Measurements from ENCODE around the gene C12orf56.
"Not testable (repeated sequence)": the region's sequence is repeated elsewhere in the genome, so short reads cannot be mapped to it uniquely, and the experiment has no call there.

The C12orf56 gene

DNA sequence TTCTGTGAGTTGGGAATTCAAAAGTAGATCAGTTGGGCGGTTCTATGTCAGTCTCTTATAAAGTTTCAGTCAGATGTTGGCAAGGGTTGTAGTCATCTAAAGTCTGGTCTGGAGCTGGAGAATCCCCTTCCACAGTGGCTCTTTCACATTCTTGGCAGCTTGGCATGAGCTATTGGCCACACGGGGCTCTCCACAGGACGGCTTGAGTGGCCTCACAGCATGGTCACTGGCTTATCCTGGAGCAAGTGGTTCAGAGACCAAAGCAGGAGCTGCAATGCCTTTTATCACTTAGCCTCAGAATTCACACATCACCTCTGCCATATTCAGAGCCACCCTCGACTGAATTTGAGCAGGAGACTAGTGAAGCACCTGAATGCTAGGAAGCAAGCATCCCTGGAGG, 161.3 kb downstream of the C12orf56 start:
- DNase-seq: no peak

DNA sequence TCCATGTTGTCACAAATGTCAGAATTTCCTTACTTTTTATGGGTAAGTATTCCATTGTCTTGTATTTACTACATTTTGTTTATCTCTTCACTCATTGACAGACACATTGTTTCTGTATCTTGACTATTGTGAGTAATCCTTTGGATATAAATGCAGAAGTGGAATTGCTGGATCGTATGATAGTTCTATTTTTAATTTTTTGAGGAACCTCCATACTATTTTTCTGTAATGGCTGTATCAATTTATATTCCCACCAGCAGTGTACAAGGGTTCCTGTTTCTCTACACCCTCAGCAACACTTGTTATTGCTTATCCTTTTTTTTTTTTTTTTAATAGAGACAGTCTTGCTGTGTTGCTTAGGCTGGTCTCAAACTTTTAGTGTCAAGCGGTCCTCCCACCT, 164.9 kb downstream of the C12orf56 start:
- no peak for DNase-seq

DNA sequence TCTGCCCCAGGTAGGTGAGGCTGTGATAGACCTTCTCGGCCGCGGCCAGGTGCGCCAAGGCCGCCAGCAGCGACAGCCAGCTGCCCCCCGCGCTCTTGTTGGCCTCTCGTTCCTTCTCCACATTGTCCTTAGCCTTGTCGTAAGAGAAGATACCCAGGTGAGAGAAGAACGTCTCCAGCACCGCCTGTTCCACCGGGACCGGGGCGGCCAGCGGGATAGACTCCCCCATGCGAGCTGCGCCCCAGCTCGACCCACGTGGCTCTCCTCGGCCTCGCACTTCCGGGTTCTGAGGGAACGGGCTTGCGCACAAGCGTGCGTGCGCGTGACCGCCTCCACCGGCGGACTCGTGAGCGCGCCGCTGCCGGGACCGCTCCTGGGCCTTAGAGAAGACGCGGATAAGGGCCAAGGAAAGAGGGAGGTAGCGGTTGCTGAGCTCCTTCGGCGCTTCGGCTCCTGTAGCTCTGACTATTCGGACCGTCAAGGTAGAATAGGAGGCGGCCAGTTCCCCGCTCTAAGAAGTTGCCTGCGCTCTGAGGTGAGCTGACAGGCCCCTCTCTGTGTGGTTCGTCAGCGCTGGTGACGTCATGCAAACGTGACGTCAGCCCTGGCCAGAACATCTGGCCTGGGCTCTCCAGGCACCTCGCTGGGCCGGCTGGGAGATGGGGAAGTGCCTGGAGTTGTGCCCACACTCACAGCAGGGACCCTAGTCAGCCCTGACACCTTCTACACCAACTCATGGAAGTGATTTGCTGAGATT, 168.4 kb downstream of the C12orf56 start, which contains the start of gene KICS2:
Gene KICS2, minus strand, starts transcription at position 288 of the 757 bp plus-strand sequence. Its CDS starts 59 bp downstream, at position 229.
- DNase-seq: peak; percentile 94

DNA sequence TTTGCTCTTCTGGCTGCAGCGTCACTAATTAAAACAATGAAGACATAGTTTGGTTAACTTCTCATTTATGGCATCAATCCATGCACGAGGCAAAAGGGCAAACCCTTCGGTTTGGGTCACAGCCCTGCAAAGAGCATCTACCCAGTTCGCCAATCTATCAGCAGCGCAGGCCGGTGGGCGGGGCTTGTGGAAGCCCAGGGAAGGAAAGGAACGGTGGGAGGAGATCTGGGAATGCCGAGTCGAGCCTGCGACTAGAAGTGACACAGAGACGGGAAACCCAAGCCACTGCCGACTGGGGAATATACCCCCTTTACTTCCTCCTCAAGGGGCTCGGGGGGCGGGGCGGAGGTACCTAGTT, 168.9 kb downstream of the C12orf56 start:
- peak; percentile 85 for DNase-seq

DNA sequence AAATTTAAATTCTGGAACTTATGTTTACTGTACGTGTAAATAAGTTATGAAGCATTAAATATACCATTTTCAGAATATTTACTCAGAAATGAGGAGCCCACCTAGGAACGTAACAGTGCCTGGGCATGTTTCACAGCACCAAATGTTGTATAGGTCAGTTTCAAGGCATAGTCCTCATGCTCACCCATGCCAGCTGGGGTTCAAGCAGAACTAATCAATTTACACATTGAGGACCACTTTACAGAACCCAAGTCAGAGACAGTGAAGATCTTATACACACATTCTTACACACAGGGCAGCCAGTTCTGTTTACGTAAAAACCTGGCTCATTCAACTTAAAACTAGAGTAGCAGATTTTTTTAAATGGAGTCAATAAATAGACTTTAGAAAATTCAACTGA, 170.5 kb downstream of the C12orf56 start:
- DNase-seq: no peak

DNA sequence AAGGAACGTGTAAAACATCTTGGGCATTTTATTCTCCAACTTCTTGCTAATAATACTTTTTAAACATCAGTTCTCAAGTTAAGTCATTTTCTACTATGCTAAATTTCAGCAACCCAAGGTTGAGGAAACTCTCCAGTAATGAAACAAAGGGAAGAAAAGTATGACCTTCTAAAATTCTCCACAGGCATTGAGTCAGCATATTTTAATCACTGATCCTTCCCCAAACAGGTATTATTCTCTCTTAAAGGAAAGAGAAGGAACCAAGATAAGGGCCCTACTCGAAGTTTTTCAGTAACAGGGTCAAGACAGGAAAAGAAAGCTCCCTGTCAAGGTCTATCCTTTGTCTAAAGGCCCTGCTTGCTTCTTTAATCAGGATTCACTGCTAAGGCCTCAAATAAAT, 171.4 kb downstream of the C12orf56 start:
- DNase-seq: no peak

DNA sequence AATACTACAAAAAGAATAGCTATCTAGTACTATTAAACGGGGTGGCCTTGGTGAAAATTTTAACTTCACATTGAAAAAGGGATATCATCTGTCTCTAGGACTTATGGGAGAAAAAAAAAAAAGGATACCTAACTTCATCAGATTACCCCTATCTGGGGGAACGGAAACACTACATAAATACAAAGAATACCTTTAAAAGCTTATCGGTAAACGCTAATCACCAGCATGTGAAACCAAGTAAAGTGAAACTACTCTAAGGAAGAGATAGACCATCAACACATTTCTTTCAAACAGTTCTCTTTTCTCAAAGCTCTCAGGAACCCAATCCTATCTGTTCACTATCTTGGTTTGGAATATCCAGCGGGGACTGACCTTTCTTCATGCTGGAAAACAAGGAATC, 172.0 kb downstream of the C12orf56 start:
- DNase-seq: no peak

DNA sequence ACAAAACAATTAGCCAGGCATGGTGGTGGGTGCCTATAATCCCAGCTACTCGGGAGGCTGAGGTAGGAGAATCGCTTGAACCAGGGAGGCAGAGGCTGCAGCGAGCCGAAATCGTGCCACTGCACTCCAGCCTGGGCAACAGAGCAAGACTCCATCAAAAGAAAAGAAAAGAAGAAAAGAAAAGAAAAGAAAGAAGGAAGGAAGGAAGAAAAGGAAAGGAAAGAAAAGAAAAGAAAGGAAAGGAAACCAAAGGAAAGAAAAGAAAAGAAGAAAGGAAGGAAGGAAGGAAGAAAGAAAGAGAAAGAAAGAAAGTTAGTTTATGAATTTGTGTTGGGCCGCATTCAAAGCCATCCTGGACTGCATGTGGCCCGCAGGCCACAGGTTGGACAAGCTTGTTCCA, 172.9 kb downstream of the C12orf56 start:
- not testable (repeated sequence) for DNase-seq

DNA sequence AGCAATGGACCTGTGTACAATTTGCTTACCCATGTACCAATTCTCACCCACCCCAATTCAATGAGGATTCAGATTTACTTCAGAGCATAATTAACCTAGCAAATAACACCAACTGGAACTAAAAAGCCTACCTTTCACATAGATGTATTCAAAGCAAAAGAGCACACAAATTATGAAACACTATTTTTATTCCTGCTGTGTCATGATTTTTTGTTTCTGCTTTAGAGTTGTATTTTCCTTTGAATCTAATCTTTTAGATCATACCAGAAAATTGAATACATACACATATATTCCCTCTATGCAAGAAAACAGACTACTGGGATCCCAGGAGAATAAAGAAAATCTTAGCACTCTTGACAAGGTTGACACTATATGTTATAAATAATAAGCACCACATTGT, 174.3 kb downstream of the C12orf56 start:
- DNase-seq: no peak
